ENCODE data around the gene PTH2R. TPM values are rescaled to one million over a fixed set of nuclear protein-coding genes. Genes with fewer than 3 reads are reported as not detected.

Gene PTH2R
- total RNA-seq, 1 experiment from 2014 or later: not detected

- intact Hi-C loops (cut with micrococcal nuclease; ENCODE audit: unreplicated experiment): loop anchor here (10.0 kb wide), 1 partner anchor 861 kb away; no protein-coding TSS in a partner anchor
- Histone ChIP-seq H3K4me3 (ENCODE audit: low read depth, low read length, poor library complexity, severe bottlenecking) (no peak overlapping the region), H3K4me1 (ENCODE audit: insufficient read depth, low read length, poor library complexity, severe bottlenecking) (no peaks in the 10 kb centered on the region), H3K36me3 (ENCODE audit: insufficient read depth, low read length, poor library complexity, severe bottlenecking) (no peaks in the 10 kb centered on the region), H3K27ac (ENCODE audit: low read depth, low read length, poor library complexity, severe bottlenecking) (no peak overlapping the region), H3K9me3 (ENCODE audit: low read depth, low read length, poor library complexity, severe bottlenecking) (no peaks in the 10 kb centered on the region), H3K27me3 (replicated peaks; ENCODE audit: insufficient read depth, low read depth, low read length, poor library complexity) (peaks cover 50% of the 10 kb centered on the region)
- no TSS peak for BruUV-seq (replicated peaks)
- POLR2A ChIA-PET (ENCODE audit: low non-redundant PET): no interaction called here
- DNase-seq (ENCODE audit: low spot score): no peak
- TF ChIP-seq EZH2 (IDR thresholded peaks at IDR 0.05; ENCODE audit: borderline replicate concordance, low read depth, low read length, poor library complexity, severe bottlenecking) (no peak), CTCF (conservative IDR thresholded peaks at IDR 0.05; ENCODE audit: low read depth, low read length) (no peak)
- CTCF ChIA-PET: no interaction called here
These were observed 57.6 kb downstream of the PTH2R start for GRCh38 chr2:208464205-208464604.

GRCh38 chr2:208466151-208466919 lies 59.7 kb downstream of the PTH2R start:
- Histone ChIP-seq H3K36me3 (ENCODE audit: insufficient read depth, low read length, poor library complexity, severe bottlenecking) (no peaks in the 10 kb centered on the region), H3K27me3 (replicated peaks; ENCODE audit: insufficient read depth, low read depth, low read length, poor library complexity) (peaks cover 44% of the 10 kb centered on the region), H3K27ac (ENCODE audit: low read depth, low read length, poor library complexity, severe bottlenecking) (no peak overlapping the region), H3K4me3 (ENCODE audit: low read depth, low read length, poor library complexity, severe bottlenecking) (no peak overlapping the region), H3K4me1 (ENCODE audit: insufficient read depth, low read length, poor library complexity, severe bottlenecking) (no peaks in the 10 kb centered on the region), H3K9me3 (ENCODE audit: low read depth, low read length, poor library complexity, severe bottlenecking) (no peaks in the 10 kb centered on the region)
- ChIA-PET POLR2A (ENCODE audit: low non-redundant PET) (no interaction called here), CTCF (interaction anchor here (1.2 kb wide), 1 partner anchor 864 kb away, joined by 6 read pairs; no protein-coding TSS in a partner anchor)
- no TSS peak for BruUV-seq (replicated peaks)
- peak; percentile 65 for DNase-seq (ENCODE audit: low spot score)
- TF ChIP-seq EZH2 (IDR thresholded peaks at IDR 0.05; ENCODE audit: borderline replicate concordance, low read depth, low read length, poor library complexity, severe bottlenecking): no peak
- peak; percentile 65 for TF ChIP-seq CTCF (conservative IDR thresholded peaks at IDR 0.05; ENCODE audit: low read depth, low read length)
- intact Hi-C loops (cut with micrococcal nuclease; ENCODE audit: unreplicated experiment): loop anchor here (1.0 to 10.0 kb wide), 2 partner anchors 742 to 858 kb away; no protein-coding TSS in a partner anchor

- intact Hi-C loops (cut with micrococcal nuclease; ENCODE audit: unreplicated experiment): loop anchor here (1.0 to 10.0 kb wide), 2 partner anchors 741 to 858 kb away; no protein-coding TSS in a partner anchor
- DNase-seq (ENCODE audit: low spot score): no peak
- no peaks in the 10 kb centered on the region for H3K36me3 ChIP-seq (ENCODE audit: insufficient read depth, low read length, poor library complexity, severe bottlenecking)
- CTCF ChIA-PET: interaction anchor here (1.2 kb wide), 1 partner anchor 864 kb away, joined by 6 read pairs; no protein-coding TSS in a partner anchor
- no peak overlapping the region for H3K27ac ChIP-seq (ENCODE audit: low read depth, low read length, poor library complexity, severe bottlenecking)
- peaks cover 38% of the 10 kb centered on the region for H3K27me3 ChIP-seq (replicated peaks; ENCODE audit: insufficient read depth, low read depth, low read length, poor library complexity)
- H3K4me3 ChIP-seq (ENCODE audit: low read depth, low read length, poor library complexity, severe bottlenecking): no peak overlapping the region
- TF ChIP-seq CTCF (conservative IDR thresholded peaks at IDR 0.05; ENCODE audit: low read depth, low read length): no peak
- TF ChIP-seq EZH2 (IDR thresholded peaks at IDR 0.05; ENCODE audit: borderline replicate concordance, low read depth, low read length, poor library complexity, severe bottlenecking): no peak
- H3K9me3 ChIP-seq (ENCODE audit: low read depth, low read length, poor library complexity, severe bottlenecking): no peaks in the 10 kb centered on the region
- BruUV-seq (replicated peaks): no TSS peak
- POLR2A ChIA-PET (ENCODE audit: low non-redundant PET): no interaction called here
- no peaks in the 10 kb centered on the region for H3K4me1 ChIP-seq (ENCODE audit: insufficient read depth, low read length, poor library complexity, severe bottlenecking)
These were observed 60.3 kb downstream of the PTH2R start for GRCh38 chr2:208466920-208467298.
